HG03354 (cell line): ENCODE measurements around the gene NBPF1.
"Not testable (repeated sequence)": the region's sequence is repeated elsewhere in the genome, so short reads cannot be mapped to it uniquely, and the experiment has no call there.

Experiments used
- ATAC-seq: cut with Tn5 transposase; IDR thresholded peaks from one replicate; pipeline ENCODE4 v1.9.1; 2021; ENCODE audit warnings: mild to moderate bottlenecking; ENCODE audit not compliant: unreplicated experiment, poor library complexity, severe bottlenecking

The NBPF1 gene

DNA sequence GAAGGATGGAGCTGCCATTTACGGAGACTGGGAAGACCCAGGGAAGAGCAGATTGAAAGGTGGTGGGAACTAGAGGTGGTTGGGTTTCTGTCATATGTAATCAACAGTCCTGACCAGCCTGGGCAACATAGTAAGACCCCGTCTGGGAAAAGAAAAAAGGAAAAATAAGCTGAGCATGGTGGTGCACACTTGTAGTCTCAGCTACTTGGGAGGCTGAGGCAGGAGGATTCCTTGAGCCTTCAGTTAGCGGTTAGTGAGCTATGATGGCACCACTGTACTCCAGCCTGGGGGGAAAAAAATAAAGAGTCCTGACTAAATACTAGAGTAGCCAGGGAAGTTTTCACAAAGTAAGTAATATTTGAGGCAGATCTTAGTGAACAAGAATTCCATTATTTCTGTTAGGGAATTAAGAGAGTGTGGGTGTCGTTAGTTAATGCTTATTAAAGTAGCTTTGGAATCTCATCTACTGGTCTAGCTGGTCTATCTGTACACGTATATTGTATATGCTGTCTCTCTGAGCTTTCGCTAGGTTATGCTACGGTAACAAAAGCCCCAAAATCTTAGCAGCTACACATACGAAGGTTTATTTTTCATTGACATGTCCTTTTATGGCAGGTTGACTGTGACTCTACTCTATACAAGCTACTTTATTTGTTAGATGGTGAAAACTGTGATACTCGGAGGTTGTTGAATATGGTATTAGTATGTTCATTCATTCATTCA, 4.4 kb downstream of the NBPF1 start:
- ATAC-seq = no peak

GRCh38 chr1:16607853-16608815, 5.2 kb downstream of the NBPF1 start:
- not testable (repeated sequence) for ATAC-seq

DNA sequence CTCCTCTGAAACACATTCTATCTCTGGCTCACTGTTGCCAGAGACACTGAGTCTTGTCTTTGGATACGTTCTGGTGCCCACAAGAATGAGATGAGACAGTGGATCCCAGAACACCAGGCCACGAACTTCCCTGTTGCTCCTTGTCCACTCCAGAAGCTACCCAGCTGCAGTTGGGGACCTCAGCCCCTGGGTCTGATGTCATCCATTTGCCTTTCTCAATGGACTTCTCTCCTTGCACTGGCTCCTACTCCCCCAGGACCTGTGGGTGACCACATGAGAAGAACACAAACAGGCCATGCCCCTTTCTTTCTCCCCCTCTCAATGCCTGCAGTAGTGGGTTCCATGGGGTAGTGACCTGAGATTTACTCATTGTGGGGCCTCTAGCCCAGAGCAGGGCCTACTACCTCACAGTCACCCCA, 5.9 kb downstream of the NBPF1 start:
- ATAC-seq = no peak

GRCh38 chr1:16606666-16607432, 6.5 kb downstream of the NBPF1 start:
- not testable (repeated sequence) for ATAC-seq

DNA sequence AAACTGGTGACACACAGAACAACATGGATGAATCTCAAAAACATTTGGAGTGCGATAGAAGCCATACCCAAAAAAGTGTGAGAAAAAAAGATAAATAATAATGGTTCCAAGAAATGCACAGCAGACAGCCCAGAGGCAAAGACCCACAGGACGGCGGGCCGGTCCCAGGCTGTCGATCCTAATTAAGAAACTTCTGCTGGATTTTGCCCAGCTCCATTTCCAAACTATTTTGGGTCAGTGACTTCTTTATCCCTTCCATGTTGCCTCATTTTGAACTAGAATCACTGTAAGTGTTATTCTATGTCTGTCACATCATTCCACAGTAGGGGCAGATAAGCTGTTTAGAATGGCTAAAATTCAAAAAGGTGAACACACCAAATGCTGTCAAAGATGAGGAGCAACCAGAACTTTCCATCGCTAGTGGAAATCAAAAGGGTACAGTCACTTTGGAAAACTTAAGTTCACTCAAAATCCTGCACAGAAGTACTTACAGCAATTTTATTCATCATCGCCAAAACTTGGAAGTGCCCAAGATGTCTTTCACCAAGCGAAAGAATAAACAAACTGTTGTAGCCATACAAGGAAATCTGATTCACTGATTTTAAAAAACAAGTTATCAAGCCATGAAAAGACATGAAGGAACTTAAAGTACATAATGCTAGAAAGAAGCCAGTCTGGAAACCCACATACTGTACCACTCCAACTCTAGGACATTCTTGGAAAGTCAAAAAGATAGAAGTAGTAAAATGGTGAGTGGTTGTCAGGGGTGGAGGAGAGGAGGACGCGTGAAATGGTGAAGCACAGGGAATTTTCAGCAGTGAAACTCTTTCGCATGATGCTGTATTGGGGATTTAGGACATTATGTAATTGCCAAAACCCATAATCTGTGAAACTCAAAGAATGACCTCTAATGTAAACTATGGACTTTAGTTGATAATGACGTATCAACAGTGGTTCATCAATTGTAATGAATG, 7.5 kb downstream of the NBPF1 start:
- ATAC-seq = no peak

DNA sequence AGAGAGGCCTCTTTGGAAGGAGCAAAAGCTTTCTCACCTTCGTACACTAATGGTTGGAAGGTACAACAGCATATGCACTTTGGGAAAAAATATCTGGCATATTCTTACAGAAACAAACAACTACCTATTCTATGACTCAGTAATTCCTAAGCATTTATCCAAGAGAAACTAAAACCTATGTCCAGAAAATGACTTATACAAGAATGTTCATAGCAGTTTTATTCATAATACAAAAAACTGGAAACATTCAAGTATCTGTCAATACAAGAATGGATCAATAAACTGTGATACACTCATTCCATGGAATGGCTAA, 8.2 kb downstream of the NBPF1 start:
- no peak for ATAC-seq

- ATAC-seq = not testable (repeated sequence)
These were observed 8.7 kb downstream of the NBPF1 start for GRCh38 chr1:16604514-16605212.

- ATAC-seq = not testable (repeated sequence)
These were observed 9.7 kb downstream of the NBPF1 start for GRCh38 chr1:16603623-16604022.

DNA sequence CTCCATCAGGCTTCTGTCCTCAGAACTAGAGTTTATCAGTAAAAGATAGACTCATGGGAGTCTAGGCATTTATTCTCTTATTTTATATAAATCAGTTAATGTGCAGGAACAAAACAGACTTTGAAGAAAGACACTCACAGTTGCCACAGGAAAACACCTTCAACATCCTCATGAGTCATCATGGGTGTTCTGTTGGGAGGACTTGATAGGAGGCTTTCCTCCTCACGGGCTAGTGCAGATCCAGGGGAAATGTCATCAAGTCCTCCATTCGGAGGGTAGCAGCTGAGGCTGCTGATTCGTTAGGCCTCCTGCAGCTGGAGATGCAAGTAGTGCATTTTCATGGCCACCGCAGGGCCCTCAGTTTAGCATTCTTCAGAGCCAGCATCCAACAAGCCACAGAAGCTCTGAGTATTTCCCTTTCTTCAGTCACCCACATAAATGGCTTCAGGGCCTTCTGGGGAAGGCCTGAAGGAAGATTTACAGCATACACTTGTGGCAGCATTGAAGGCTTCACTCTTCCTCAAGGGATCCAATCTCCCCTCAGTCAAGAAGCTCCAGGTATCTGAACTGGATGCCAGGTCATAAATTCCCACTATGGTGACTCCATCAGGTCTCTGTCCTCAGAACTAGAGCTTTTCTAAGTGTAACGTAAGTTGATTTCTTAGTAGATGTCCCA, 10.9 kb downstream of the NBPF1 start:
- not testable (repeated sequence) for ATAC-seq

- not testable (repeated sequence) for ATAC-seq
These were observed 12.2 kb downstream of the NBPF1 start for GRCh38 chr1:16600855-16601786.

DNA sequence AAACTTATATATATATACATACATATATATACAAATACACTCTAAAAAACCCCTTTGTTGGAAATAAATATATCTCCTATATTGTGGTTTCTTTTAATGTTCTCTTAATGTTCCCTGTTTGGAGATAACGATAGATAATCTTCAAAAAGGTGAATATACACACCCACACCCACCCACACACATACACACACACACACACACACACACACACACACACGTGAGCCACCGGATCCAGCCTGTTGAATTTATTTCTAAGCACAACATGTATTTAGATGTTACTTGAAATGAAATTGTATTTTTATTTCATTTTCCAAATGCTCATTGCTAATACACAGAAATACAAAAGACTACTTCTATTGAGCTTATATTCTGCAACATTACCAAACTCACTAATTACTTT, 14.0 kb downstream of the NBPF1 start:
- ATAC-seq = not testable (repeated sequence)

DNA sequence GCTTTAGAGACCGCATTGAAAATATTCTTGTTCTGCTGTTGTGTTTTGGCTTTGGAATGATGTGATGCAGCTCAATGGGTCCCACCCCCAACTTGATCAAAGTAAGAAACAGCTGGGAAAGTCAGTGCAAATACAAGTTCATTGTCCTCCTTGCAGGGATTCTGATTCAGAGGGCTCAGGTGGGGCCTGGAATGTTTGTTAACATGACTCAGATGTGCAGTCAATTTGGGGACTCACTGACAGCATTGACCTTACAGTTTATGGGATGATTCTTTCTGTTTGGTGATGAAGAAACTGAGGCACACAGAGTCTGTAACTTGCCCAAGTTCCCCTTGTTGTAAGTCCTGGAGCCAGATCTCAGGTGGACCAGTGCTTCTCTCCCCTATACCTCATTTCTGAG, 18.1 kb downstream of the NBPF1 start:
- not testable (repeated sequence) for ATAC-seq

GRCh38 chr1:16591845-16592244, 21.5 kb downstream of the NBPF1 start:
- not testable (repeated sequence) for ATAC-seq

- not testable (repeated sequence) for ATAC-seq
These were observed 25.3 kb downstream of the NBPF1 start for GRCh38 chr1:16588081-16588480.

GRCh38 chr1:16587639-16588038, 25.7 kb downstream of the NBPF1 start:
- not testable (repeated sequence) for ATAC-seq

DNA sequence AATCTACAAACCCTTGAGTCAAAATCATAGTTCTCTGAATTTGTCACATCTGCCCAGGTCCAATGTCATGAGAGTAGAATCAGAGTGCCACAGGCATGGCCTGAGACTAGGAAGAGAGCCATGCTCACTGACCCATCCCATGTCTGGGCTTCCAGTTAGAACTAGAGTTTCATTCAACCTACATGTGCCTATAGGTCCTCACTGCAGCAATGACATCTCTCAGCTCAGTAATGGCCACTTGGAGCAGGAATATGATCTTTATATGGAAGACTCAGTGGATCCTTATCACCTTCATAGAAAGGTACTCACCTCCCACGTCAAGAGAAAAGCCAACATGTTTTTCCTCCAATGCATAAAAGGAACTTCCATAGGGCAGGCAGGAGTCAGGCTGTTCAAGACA, 48.0 kb downstream of the NBPF1 start:
- not testable (repeated sequence) for ATAC-seq

- not testable (repeated sequence) for ATAC-seq
These were observed 52.3 kb downstream of the NBPF1 start for GRCh38 chr1:16561035-16561434.
